Neural progenitor cell (in vitro differentiated cells): ENCODE results near the gene PEX16. TPM values are rescaled to one million over a fixed set of nuclear protein-coding genes. Genes with fewer than 3 reads are reported as not detected.

ENCODE experiments used
- DNase-seq: peaks from one replicate; pipeline ENCODE4 v3.0.0-alpha.2; 2016; ENCODE audit warnings: low spot score
- H2AFZ ChIP-seq: fragments of 200-600 bp; sonication (generic); replicated peaks from 2 replicates; pipeline ENCODE4 v1.6.1; 2016; ENCODE audit warnings: antibody characterized with exemption
- H3F3A ChIP-seq: fragments of 200-600 bp; sonication (generic); 2 replicates; pipeline ENCODE4 v1.6.1; 2016; ENCODE audit warnings: antibody characterized with exemption, low read depth
- H3K27ac ChIP-seq: fragments of 200-600 bp; sonication (generic); 2 replicates; pipeline ENCODE4 v1.5.1; 2016; ENCODE audit warnings: mild to moderate bottlenecking
- H3K27me3 ChIP-seq: fragments of 200-600 bp; sonication (generic); 2 replicates; pipeline ENCODE4 v1.6.1; 2016; ENCODE audit warnings: mild to moderate bottlenecking, moderate library complexity
- H3K36me3 ChIP-seq: fragments of 200-600 bp; sonication (generic); 2 replicates; pipeline ENCODE4 v1.5.1; 2016
- H3K4me1 ChIP-seq: fragments of 200-600 bp; sonication (generic); 2 replicates; pipeline ENCODE4 v1.6.1; 2016; ENCODE audit warnings: mixed run types
- H3K4me2 ChIP-seq: fragments of 200-600 bp; sonication (generic); 2 replicates; pipeline ENCODE4 v1.6.1; 2016
- H3K4me3 ChIP-seq: fragments of 200-600 bp; sonication (generic); 2 replicates; pipeline ENCODE4 v1.5.1; 2016
- H3K79me2 ChIP-seq: fragments of 200-600 bp; sonication (generic); 2 replicates; pipeline ENCODE4 v1.6.1; 2016; ENCODE audit warnings: low read depth
- H3K9ac ChIP-seq: fragments of 200-600 bp; sonication (generic); 2 replicates; pipeline ENCODE4 v1.6.1; 2016
- H3K9me3 ChIP-seq: fragments of 200-600 bp; sonication (generic); 2 replicates; pipeline ENCODE4 v1.5.1; 2016; ENCODE audit warnings: low read depth
- H4K20me1 ChIP-seq: fragments of 200-600 bp; sonication (generic); 2 replicates; pipeline ENCODE4 v1.6.1; 2016; ENCODE audit warnings: low read depth
- H3K27ac Mint-ChIP-seq: 3 replicates; pipeline ENCODE4 v1.8.0; 2021; ENCODE audit warnings: mixed read lengths
- H3K27me3 Mint-ChIP-seq: 2 replicates; pipeline ENCODE4 v1.8.0; 2022; ENCODE audit warnings: low read depth, mild to moderate bottlenecking, inconsistent platforms, moderate library complexity, mixed read lengths; ENCODE audit not compliant: insufficient read depth
- H3K36me3 Mint-ChIP-seq: 3 replicates; pipeline ENCODE4 v1.8.0; 2021; ENCODE audit warnings: mixed read lengths
- H3K4me1 Mint-ChIP-seq: 3 replicates; pipeline ENCODE4 v1.8.0; 2021; ENCODE audit warnings: mixed read lengths
- H3K4me3 Mint-ChIP-seq: 3 replicates; pipeline ENCODE4 v1.8.0; 2021; ENCODE audit warnings: mild to moderate bottlenecking, moderate library complexity, mixed read lengths
- H3K9me3 Mint-ChIP-seq: 3 replicates; pipeline ENCODE4 v1.8.0; 2020; ENCODE audit warnings: mixed read lengths
- EZH2 ChIP-seq: fragments of 200-600 bp; sonication (generic); IDR thresholded peaks from 2 replicates; pipeline ENCODE4 v1.6.1; 2017; ENCODE audit warnings: antibody characterized with exemption, mild to moderate bottlenecking, moderate library complexity
- EZH2phosphoT487 ChIP-seq: fragments of 200-600 bp; sonication (generic); IDR thresholded peaks from 2 replicates; pipeline ENCODE4 v1.6.1; 2017; ENCODE audit warnings: antibody characterized with exemption
- total RNA-seq: library from RNA; depleted of rRNA; stranded (reverse); fragments of >200 nt; gene quantifications from 2 replicates; pipeline ENCODE4 v1.2.3, GENCODE V29; 2015; ENCODE audit warnings: low replicate concordance
- TF ChIP-seq, protein P1 (sequence below): fragments of 200-600 bp; sonication (generic); IDR thresholded peaks from 2 replicates; pipeline ENCODE4 v1.5.1; 2017; ENCODE audit warnings: antibody characterized with exemption, mild to moderate bottlenecking

The PEX16 gene
- total RNA-seq, 1 donor from 2014 or later: 11.6 TPM

DNA sequence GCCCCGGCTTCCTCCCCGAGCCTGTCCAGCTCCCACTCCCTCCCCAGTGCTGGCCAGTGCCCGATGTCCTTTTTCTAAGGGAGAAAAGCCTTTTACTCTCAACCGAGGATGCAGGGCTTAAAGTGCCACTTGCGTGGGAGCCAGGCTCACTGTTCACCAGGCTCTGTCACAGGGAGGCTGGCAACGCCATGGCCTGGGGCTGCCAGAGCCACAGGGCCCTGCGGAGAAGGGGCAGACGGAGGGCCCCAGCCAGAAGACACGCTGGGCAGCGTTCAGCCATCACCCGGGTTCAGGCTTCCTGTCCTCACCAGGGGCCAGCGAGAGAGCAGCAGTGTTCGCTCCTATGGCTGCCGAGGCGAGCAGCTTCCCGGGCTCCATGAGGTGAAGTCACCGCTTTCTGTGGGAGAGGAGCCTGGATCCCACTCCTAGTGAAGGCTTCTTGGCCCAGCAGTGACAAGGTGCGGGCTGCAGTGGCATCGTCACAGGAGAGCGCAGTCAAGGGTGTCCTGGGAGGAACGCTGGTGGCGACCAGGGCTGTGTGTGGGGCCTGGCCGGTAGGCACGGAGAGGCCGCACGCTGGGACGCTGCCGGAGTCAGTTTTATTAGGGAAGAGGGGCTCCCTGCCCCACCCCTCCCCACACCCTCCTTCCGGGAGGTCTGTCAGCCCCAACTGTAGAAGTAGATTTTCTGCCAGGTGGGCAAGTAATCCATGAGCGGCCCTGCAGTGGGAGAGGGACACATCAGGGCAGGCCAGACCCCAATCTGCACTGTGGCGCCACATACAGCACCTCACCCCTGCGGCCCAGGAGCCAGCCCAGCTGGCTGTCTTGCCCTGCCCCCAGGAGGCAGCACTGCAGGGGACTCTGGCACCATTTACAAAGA lies 7.8 kb downstream of the PEX16 start:
- Mint-ChIP-seq H3K27me3 (peaks cover 11% of the 10 kb centered on the region), H3K4me1 (peaks cover 3% of the 10 kb centered on the region), H3K9me3 (no peaks in the 10 kb centered on the region), H3K27ac (no peak overlapping the region), H3K4me3 (no peak overlapping the region), H3K36me3 (peaks cover 6% of the 10 kb centered on the region)
- DNase-seq: no peak
- Histone ChIP-seq H3K9me3 (no peaks in the 10 kb centered on the region), H3K9ac (no peak overlapping the region), H3K27ac (no peak overlapping the region), H2AFZ (no peak overlapping the region), H3K27me3 (no peaks in the 10 kb centered on the region), H3K36me3 (no peaks in the 10 kb centered on the region), H3K4me3 (no peak overlapping the region), H3F3A (peaks cover 4% of the 10 kb centered on the region), H4K20me1 (peaks cover 7% of the 10 kb centered on the region), H3K79me2 (no peaks in the 10 kb centered on the region), H3K4me2 (no peak overlapping the region), H3K4me1 (no peaks in the 10 kb centered on the region)
- TF ChIP-seq EZH2phosphoT487: no peak
- TF ChIP-seq EZH2: no peak

DNA sequence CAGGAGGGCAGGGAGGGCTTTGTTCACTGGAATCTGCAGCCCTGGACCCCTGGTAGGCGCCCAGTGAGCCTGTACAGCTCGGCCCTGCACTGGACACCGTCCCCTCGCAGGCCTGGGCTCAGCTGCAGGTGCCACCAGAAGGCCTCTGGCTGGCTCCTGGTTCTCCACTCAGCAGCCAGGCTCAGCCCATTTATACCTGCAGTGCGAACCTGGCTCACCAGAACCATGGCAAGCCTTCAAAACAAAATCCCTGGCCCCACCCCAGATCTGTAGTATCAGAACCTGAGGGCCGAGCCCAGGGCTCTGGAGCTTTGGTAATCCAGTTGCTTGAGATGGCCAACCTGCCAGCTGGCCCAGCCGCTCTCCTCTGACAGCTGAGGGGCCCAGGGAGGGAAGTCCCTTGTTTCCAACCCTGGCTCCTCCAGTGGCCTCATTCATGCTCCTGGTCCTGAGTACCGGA lies 9.7 kb downstream of the PEX16 start:
- no peak overlapping the region for H3K4me3 Mint-ChIP-seq
- peaks cover 4% of the 10 kb centered on the region for H3F3A ChIP-seq
- H4K20me1 ChIP-seq: peaks cover 7% of the 10 kb centered on the region
- no peaks in the 10 kb centered on the region for H3K9me3 ChIP-seq
- peaks cover 3% of the 10 kb centered on the region for H3K4me1 Mint-ChIP-seq
- no peaks in the 10 kb centered on the region for H3K4me1 ChIP-seq
- H3K27me3 ChIP-seq: no peaks in the 10 kb centered on the region
- H3K27ac Mint-ChIP-seq: no peak overlapping the region
- no peak overlapping the region for H3K4me2 ChIP-seq
- peaks cover 8% of the 10 kb centered on the region for H3K36me3 Mint-ChIP-seq
- TF ChIP-seq EZH2: no peak
- TF ChIP-seq, protein P1, sequence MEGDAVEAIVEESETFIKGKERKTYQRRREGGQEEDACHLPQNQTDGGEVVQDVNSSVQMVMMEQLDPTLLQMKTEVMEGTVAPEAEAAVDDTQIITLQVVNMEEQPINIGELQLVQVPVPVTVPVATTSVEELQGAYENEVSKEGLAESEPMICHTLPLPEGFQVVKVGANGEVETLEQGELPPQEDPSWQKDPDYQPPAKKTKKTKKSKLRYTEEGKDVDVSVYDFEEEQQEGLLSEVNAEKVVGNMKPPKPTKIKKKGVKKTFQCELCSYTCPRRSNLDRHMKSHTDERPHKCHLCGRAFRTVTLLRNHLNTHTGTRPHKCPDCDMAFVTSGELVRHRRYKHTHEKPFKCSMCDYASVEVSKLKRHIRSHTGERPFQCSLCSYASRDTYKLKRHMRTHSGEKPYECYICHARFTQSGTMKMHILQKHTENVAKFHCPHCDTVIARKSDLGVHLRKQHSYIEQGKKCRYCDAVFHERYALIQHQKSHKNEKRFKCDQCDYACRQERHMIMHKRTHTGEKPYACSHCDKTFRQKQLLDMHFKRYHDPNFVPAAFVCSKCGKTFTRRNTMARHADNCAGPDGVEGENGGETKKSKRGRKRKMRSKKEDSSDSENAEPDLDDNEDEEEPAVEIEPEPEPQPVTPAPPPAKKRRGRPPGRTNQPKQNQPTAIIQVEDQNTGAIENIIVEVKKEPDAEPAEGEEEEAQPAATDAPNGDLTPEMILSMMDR: no peak
- no peak for TF ChIP-seq EZH2phosphoT487
- no peak overlapping the region for H2AFZ ChIP-seq
- H3K4me3 ChIP-seq: no peak overlapping the region
- H3K9ac ChIP-seq: no peak overlapping the region
- DNase-seq: no peak
- peaks cover 13% of the 10 kb centered on the region for H3K27me3 Mint-ChIP-seq
- H3K36me3 ChIP-seq: no peaks in the 10 kb centered on the region
- no peaks in the 10 kb centered on the region for H3K79me2 ChIP-seq
- H3K27ac ChIP-seq: no peak overlapping the region
- H3K9me3 Mint-ChIP-seq: no peaks in the 10 kb centered on the region

DNA sequence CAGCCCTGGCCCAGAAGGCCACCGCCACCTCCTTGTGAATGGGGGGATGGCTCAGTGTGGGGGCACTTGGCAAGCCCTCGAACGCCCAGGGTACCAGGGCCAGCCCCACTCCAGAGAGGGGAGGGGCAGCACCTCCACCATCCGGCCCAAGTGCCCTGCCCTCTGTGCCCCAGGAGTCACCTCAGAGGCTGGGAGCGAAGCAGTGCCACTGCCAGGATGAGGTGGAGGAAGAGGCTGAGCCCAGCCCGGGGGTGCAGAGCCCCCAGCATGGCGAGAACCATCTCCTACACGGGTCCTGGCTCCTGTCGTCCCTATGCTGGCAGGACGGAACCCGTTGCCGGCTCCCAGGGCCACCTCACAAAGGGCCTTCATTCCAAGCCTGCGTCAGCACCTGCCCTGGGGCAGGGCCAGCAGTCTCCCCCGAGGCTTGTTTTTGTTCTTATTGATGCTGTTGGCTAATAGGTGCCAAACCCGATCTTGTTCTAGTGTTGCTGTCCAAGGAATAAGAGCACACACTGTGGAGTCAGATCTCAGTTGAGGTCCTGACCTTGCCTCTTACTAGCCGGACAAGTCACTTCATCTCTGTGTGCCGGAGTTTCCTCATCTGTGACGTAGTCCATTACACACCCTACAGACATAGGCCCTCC lies 10.6 kb downstream of the PEX16 start, which contains the start of gene FREY1:
TSS of gene FREY1 (minus strand) at position 307 of the 647 bp plus-strand sequence. CDS start at position 281, 26 bp downstream.
- H3K4me3 Mint-ChIP-seq: no peak within 1 kb of the TSS
- no peaks in the 10 kb centered on the region for H3K9me3 Mint-ChIP-seq
- Histone ChIP-seq H3F3A (peaks cover 4% of the 10 kb centered on the region), H3K27me3 (no peaks in the 10 kb centered on the region), H3K27ac (no peak within 1 kb of the TSS), H3K9ac (no peak within 1 kb of the TSS), H3K4me1 (no peaks in the 10 kb centered on the region), H4K20me1 (peaks cover 7% of the 10 kb centered on the region), H3K4me2 (no peak within 1 kb of the TSS), H3K79me2 (no peaks in the 10 kb centered on the region), H2AFZ (no peak within 1 kb of the TSS), H3K36me3 (no peaks in the 10 kb centered on the region), H3K9me3 (no peaks in the 10 kb centered on the region), H3K4me3 (no peak within 1 kb of the TSS)
- TF ChIP-seq, protein P1: no peak
- TF ChIP-seq EZH2phosphoT487 (no peak), EZH2 (no peak)
- H3K27ac Mint-ChIP-seq: peak within 1 kb of the TSS; percentile 57
- no peak for DNase-seq
- H3K4me1 Mint-ChIP-seq: peaks cover 3% of the 10 kb centered on the region
- H3K27me3 Mint-ChIP-seq: peaks cover 16% of the 10 kb centered on the region
- H3K36me3 Mint-ChIP-seq: peaks cover 8% of the 10 kb centered on the region
